ENCODE measurements around the gene CYP24A1.

CYP24A1 gene

DNA sequence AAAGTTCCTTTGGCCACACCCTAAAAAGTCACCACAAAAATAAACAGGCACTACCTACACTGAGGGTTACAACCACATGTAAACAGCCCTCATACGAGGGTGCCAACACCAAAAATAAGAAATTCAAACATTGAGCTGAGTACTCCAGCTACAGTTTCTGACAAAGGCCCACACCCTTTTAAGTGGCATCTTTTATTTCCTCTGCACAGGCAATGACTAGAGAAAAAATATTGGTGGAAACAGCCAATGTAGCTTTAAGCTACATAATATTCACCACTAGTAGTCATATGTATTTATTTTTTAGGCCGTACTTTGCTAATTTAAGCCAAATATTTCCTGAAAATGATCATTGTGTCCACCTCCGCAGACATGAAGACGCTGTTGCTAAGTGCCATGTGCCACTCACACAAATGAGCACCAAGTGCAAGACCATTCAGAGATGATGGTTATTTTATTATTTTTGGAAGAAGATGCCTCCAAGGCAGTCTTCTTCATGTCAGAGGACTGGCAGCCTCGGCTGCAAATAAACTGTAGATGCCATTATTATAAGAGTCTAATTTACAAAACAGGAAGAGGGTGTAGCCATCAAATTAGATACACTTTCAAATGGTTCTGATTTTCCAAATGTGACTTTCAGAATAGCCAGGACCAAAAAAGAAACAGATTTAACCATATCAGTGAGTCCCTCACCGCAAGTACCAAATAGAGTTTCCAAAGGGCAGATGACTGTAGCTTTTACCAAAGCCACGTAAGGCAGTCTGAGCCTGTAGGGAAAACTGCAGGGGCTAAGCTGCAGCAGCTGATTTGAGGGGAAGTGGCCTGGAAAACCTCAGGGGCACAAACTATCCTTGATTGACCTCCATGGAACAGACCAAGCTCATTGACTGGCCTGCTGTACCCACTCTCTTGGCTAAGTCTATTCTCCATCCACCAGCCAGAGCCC lies 13.4 kb downstream of the CYP24A1 start:
- DNase-seq, result no peak
- intact Hi-C loops (cut with DNase I), result no loop called here

DNA sequence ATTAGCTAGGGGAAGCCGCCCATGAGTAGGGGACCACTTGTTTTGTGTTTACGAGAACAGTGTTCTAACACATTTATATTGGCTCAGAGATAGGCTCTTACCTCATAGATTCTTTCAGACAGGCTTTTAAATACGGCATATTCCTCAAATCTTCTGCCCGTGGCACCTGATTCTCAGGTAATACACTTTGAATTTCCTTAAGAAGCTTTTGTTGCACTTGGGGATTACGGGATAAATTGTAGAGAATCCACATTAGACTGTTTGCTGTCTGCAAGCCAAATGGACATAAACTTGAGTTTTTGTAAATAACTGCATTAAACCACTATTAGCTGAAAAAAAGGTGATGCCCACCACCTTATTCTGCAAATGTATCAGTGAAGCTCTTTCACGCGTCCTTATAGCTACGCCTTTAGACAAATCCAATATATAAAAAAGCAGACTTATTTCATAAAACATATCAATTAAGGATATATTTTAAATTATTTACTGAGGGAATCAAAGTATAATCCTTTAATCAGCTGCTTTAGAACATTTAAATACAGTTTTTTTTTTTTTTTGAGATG lies 14.8 kb downstream of the CYP24A1 start:
- intact Hi-C loops (cut with DNase I), result no loop called here
- DNase-seq, result no peak

DNA sequence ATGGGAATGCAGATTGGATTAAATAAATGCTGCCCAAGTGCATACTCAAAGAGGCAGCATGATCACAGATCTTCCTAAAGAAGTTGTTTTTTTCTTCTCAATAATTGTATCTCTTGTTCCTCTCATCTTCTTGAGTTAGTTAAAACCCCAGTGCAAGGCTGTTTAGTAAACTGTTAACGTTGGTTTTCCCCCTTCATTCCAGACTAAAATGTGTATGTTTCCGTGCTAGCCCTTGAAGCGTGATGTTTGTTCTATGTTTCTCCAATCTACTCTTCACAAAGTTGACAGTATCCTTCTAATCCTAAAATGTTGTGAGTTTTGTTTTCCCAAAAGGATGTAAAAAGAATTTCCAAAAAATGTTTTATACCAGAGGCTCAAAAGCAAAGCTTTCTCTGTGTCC lies 15.6 kb downstream of the CYP24A1 start:
- intact Hi-C loops (cut with DNase I), result no loop called here
- no peak for DNase-seq

DNA sequence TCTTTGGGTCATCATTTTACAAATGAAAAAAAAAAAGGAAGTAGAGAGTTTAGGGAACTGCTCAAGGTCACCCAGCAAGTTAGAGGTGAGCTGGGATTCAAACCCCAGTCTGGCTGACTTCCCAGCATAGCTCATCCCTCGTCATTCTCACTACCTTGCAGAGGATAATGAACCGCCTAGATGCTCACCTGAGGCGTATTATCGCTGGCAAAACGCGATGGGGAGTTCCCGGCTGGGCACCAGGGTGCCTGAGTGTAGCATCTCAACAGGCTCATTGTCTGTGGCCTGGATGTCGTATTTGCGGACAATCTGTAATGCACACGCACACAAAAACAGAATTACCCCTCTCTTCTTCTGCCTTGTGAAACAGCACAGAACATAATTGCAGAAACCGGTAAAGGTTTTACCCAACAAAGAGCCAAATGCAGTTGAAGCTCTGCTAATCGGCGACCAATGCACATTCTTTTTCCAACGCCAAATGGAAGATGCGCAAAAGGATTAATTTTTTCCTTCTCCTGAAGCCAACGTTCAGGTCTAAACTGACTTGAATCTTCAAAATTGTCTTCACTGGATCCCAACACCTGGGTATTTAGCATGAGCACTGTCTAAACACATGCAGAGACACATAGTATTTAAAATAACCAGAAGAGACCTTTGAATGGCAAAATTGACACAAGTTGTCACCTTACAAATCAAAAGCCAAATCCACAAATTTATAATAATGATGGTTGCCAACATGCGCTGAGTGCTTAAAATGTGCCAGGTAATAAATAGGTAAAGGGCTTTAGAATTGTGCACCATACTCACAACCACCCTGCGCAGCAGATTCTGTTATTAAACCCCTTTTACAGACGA lies 16.6 kb downstream of the CYP24A1 start:
- intact Hi-C loops (cut with DNase I), result no loop called here
- no peak for DNase-seq

DNA sequence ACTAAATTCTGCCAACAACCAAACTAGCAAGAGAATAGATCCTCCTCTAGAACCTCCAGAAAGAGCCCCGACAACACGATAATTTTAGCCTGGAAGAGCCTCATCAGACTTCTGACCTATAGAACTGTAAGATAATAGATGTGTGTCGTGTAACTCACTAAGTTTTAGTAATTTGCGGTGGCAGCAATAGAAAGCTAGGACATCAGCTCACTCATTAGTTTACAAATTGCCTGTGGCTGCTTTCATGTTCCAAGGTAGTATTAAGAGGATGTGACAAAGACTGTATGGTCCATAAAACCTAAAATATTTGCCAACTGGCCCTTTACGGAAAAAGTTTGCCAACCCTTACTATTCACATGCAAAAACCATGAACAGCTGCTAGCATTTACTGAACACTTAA lies 17.3 kb downstream of the CYP24A1 start:
- intact Hi-C loops (cut with DNase I), result no loop called here

DNA sequence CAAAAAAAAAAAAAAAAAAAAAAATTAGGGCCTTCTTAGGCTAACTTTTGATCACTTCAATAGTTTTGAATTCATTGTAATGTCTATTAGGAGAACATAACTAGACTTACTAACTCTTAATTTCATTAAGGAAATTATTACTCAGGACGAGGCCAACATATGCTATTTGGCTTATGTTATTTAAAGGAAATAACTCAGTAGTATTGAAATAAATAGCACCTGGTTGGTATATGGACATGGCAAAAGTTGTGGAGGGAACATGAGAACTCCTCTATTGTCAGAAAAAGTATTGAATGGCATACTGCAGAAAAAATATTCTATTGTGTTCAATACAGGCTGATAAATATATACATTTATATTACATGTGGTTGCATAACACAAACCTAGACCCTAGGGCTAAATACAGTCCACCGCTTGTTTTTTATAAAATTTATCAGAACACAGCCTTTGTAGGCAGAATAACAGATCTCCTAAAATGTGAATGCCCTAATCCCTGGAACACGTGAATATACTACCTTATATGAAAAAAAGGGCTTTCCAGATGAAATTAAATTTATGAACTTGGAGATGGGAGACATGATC lies 18.0 kb downstream of the CYP24A1 start:
- no peak for DNase-seq
- intact Hi-C loops (cut with DNase I), result no loop called here

More for the DNA sequence above, 17.3 kb downstream of the CYP24A1 start:
- DNase-seq, result no peak

DNA sequence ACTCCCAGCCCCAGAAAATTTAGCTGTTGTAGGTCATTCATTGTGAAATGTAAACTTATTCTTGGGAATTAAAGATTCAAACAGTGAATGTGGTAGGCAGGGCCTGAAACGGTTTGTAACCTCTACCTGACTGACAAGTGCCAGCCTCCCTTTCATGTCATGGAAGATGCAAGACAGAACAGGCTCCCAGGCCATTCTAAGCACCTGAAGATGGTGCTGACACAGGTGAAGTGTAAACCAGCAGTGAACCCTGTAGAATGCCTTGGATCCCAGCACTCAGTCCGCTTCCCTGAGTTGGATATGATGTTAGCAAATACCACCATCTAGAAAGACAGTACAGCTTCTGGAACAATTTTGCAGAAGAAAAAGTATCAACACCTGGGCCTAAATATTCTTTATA lies 19.3 kb downstream of the CYP24A1 start:
- intact Hi-C loops (cut with DNase I), result no loop called here

DNA sequence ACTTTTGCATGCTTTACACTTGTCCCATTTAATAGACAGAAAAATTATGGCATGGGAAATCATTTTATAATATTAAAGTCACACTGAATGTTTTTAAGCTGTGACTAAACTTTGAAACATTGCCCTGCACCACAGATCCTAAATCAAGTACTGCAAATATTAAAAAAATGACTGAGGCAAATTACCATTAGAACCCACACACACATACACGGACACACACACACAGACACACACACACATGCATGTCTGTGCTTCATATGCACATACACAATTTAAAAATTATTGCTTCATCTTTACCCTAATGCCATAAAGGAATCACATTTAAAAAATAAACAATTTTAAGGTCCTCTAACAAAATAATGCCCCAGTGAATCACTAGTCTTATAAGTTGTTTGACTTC lies 19.9 kb downstream of the CYP24A1 start:
- DNase-seq, result no peak
- intact Hi-C loops (cut with DNase I), result no loop called here

More for the DNA sequence above, 19.3 kb downstream of the CYP24A1 start:
- no peak for DNase-seq

DNA sequence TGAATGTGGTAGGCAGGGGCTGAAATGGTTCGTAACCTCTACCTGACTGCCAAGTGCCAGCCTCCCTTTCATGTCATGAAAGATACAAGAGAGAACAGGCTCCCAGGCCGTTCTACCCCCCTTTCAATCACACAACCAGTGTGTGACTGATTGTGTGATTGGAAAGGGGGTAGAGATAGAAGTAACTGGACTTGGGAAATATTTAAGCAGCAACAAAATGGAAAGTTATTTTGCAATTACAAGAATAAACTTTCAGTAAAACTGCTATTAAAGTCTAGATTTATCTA lies 20.8 kb downstream of the CYP24A1 start:
- no peak for DNase-seq
- intact Hi-C loops (cut with DNase I), result no loop called here

DNA sequence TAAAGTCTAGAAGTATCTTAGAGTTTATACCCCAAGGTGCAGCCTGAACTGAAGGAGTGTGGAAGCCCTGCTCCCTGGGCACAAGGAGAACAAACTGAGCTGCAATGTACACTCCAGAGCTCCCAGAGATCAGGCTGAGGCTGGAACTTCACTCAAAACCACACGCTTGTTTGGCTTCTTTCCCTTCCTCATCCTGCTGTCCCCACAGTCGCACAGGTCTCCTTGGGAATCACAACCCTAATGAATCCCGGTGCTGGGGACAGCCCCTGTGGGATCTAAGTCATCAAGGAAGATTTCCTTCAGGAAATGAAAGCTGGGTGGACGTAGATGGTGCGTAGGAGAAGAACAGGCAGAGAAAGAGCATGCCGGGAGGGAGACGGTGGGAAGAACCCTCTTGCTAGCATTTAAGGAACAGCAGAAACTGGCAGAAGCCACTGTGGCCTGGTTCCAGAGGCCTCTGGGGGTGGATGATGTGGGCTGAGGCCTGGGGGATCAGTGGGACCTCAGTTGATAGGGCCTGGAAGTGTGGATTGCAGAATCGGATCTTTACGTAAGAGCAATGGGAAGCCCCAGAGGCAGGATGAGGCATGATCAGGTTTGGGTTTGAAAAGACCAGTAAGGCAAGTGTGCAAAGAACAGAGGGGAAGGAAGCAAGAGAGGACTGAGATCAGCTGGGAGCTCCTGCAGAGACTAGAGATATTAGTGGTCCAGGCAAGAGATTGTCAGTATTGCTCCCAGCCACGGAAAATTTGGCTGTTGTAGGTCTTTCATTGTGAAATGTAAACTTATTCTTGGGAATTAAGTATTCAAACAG lies 21.4 kb downstream of the CYP24A1 start:
- intact Hi-C loops (cut with DNase I), result no loop called here
- no peak for DNase-seq

DNA sequence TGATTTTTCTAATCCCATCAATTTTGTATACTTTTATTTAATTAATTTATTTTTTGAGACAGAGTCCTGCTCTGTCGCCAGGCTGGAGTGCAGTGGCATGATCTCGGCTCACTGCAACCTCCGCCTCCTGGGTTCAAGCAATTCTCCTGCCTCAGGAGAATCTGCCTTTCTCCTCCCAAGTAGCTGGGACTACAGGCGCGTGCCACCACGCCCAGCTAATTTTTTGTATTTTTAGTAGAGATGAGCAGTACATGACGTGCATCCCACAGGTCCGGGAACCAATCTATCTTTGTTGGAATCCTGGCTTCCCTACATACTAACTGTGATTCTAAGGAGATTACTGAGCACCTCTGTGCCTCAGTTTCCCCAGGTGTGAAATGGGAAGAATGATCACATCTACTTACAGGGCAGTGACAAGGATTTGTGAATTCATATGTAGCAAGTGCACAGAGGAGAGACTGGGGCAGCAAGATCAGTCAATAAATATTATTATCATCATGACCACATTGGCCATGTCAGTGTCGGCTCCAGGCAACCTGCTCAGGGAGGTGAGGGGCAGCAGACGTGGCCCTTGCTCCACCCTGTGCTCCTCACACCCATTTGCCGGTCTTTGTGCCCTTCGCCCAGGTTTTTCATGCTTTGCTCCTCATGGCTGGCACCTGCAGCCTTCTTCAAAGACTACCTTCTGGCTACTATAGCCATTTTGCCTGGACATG lies 22.1 kb downstream of the CYP24A1 start:
- DNase-seq, result no peak
- intact Hi-C loops (cut with DNase I), result no loop called here

DNA sequence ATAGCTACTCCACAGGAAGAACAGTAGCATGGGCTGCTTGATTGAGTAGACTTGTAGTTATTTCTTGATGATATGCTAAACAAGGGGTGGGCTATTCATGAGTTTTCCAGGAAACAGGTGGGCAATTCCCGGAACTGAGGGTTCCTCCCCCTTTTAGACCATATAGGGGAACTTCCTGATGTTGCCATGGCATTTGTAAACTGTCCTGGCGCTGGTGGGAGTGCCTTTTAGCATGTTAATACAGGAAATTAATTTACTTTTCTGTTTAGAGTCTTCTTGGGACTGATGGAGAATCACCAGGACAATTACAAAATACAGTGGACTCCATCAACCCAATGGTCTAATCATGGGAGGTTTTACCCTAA lies 22.7 kb downstream of the CYP24A1 start:
- intact Hi-C loops (cut with DNase I), result no loop called here
- DNase-seq, result no peak

DNA sequence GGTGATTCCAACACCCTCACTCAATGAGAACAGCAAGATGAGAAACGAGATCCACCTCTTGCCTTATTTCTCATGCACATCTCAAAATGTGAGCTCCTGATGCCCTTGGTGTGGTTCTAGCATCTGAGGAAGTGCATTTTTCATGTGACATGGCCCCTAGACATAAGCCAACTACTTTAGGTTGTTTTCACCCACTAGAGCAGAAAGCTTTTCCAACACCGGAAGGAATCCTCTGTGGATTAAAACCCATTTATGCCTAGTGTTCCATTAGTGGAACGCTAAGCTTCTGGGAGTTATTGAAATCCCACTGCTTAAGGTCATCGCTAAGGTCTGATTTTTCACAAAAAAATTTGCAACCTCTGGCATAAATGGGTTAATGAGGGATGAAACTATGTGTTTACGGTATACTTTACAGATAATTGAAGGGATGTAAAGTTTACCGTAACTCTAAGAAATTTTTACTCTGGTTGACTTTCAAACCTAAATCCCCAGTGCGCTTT lies 24.0 kb downstream of the CYP24A1 start:
- intact Hi-C loops (cut with DNase I), result no loop called here
- DNase-seq, result no peak

DNA sequence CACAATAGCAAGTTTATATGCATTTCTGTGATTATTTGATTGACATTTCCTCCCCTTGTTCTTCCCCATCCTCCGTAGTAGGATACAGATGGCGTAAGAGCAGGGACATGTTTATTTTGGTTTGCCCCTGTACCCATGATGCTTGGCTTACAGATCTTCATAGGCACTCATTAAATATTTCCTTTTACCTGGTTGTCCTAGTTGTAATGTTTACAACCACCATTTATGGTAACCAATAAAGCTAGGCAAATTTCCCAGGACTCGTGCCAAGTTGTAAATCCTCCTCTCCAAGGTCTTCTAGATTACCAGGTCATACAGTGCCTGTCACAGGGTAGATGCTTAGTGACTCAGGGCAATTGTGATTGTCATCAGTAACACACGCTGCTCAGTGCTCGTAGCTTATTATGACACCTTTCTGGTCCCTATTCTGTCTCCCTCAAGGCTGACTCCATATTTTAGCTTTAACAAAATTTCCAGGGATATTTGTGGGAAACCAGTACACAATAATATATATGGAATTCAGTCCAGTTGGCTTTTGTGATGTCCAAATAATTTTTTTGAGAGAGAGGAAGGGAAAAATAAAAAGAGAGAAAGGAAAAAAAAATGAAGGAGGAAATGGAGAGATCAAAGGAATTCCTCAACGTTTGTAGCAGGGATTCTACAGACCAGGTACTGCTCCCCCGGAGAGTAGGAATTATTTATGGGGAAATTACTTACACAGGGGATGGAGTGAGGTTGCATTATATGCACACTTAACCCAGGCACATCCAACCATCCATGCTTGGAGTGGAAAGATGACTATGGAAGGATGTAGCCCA lies 24.6 kb downstream of the CYP24A1 start:
- DNase-seq, result no peak
- intact Hi-C loops (cut with DNase I), result no loop called here

DNA sequence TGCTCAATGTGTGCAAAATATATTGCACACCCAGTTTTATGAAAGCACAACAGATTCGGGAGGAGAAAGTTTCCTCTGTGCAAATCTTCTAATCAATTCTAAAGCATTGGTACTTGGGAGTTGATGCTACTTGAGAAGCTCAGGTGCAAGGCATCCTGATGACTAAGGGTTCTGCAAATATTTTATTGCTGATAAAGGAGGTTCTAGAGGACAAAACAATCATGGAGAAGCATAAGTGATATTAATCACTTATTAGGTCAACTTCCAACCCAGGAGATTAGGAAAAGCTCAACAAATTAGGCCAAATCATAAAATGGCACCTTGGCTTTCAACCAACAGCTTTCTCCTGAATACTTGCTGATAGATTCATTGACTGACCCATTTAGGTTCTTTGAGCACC lies 27.1 kb downstream of the CYP24A1 start:
- DNase-seq, result no peak

DNA sequence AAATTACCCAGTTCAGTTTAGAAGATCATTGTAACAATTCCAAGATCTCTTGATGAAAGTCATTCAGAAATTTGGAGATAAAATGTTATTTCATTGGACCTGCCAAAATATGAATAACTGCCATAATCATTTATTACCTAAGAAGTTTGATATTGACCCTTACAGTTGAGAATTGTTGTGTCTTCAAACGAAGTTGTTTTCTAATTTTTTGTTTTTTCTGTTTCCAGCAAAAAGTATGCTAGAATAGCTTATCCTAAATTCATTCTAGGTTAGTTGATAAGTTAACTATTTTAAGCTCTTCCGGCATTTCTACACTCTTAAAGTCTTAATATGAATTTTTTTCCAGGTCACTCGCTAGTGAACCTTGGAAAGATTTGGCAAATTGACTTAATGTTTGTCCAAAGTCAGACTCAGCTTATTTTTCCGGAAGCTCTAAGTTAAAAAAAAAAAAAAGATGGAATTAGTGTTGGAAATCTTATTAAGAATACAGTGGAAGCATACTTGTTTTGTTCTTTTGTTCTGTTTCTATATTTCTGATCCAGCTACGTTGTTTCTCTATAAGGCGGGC lies 28.9 kb downstream of the CYP24A1 start:
- intact Hi-C loops (cut with DNase I), result no loop called here

More for the DNA sequence above, 27.1 kb downstream of the CYP24A1 start:
- intact Hi-C loops (cut with DNase I), result no loop called here

DNA sequence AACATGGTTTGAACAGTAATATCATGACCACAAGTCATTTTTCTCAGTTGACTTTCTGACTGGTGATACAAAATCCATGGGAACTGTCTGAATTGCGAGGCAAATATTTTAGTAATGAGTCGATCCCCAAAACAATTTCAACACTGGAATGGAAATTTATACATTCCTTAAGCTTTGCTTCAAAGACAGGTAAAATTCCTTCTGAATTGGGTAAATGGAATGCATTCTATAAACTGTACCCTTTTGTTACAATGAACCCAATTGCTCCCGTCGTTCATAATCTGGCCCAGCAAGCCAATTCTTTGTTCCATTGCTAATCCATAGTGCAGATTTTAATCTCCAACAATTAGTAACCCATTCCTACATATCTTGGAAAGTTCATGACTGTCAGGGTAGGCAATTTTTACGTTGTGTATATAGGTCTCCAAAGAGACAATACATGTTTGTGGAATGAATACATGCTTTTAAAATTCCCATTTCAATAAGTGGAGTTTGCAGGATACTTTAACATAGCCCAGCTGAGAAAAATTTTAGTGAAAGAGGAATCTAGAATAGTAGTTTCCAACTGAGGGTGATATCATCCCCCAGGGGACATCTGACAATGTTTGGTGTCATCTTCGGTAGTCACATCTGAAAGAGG lies 32.7 kb downstream of the CYP24A1 start:
- intact Hi-C loops (cut with DNase I), result no loop called here
- DNase-seq, result no peak

More for the DNA sequence above, 28.9 kb downstream of the CYP24A1 start:
- no peak for DNase-seq

DNA sequence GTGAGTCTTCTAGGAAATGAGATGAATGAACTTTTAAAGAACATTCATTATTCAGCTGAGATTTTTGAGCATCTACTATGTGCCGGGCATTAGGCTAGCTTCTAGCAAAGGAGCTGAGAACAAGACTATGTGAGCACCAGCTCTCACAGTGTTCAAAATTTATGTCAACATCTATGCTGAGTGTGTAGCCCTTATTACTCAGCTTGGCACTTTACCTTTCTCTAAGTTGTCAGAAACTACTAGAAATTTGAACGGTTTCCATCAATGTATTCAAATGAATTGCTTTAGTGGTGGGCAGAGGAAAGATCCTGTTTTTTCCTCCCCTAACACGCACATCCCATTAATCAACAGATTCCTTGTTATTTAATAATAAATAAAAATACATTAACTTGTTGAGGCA lies 33.3 kb downstream of the CYP24A1 start:
- intact Hi-C loops (cut with DNase I), result no loop called here
- no peak for DNase-seq

Data from posterior cingulate gyrus (tissue), 11 donors.